Activated B cell treated with CpG ODN at 0.5 μM for 24 hours (primary cell): ENCODE results near the gene KRT14. TPM values are rescaled to one million over a fixed set of nuclear protein-coding genes. Genes with fewer than 3 reads are reported as not detected.
"Not testable (repeated sequence)": the region's sequence is repeated elsewhere in the genome, so short reads cannot be mapped to it uniquely, and the experiment has no call there.

ENCODE experiments used
- ATAC-seq: fragments of 200-7000 bp; cut with Tn5 transposase; one replicate; pipeline ENCODE4 v1.10.0; 2021; ENCODE audit warnings: low read depth, mild to moderate bottlenecking, moderate library complexity
- CTCF ChIA-PET: fragments of 350-600 bp; sonication (Branson Sonifier 250); formaldehyde crosslinking; loops from one replicate; lab custom pipeline; 2021; ENCODE audit warnings: antibody characterized with exemption; lab: Charles Lee
- POLR2A ChIA-PET: fragments of 350-600 bp; sonication (Branson Sonifier 250); formaldehyde crosslinking; loops from one replicate; lab custom pipeline; 2021; ENCODE audit warnings: antibody characterized with exemption; lab: Charles Lee
- DNase-seq: peaks from one replicate; pipeline ENCODE4 v3.0.0; 2022
- H3K27ac Mint-ChIP-seq: one replicate; pipeline ENCODE4 v1.8.0; 2020; ENCODE audit warnings: mixed read lengths
- H3K27me3 Mint-ChIP-seq: one replicate; pipeline ENCODE4 v1.8.0; 2021; ENCODE audit warnings: mixed read lengths
- H3K36me3 Mint-ChIP-seq: one replicate; pipeline ENCODE4 v1.8.0; 2021; ENCODE audit warnings: low read depth, mixed read lengths
- H3K4me1 Mint-ChIP-seq: one replicate; pipeline ENCODE4 v1.8.0; 2021; ENCODE audit warnings: mixed read lengths
- H3K4me3 Mint-ChIP-seq: one replicate; pipeline ENCODE4 v1.8.0; 2020; ENCODE audit warnings: mild to moderate bottlenecking, mixed read lengths
- H3K9me3 Mint-ChIP-seq: one replicate; pipeline ENCODE4 v1.8.0; 2020; ENCODE audit warnings: mixed read lengths
- intact Hi-C: fragments of 100-400 bp; cut with micrococcal nuclease; formaldehyde crosslinking; loops from one replicate; pipeline ENCODE4 v1.15.1; 2024
- total RNA-seq: library from RNA; stranded (reverse); gene quantifications from 2 replicates; pipeline ENCODE4 v1.2.3, GENCODE V29; 2022
- TF ChIP-seq, protein P1 (sequence below): fragments of 200-600 bp; IDR thresholded peaks from one replicate; pipeline ENCODE4 v1.8.0; 2022; ENCODE audit warnings: antibody characterized with exemption, mild to moderate bottlenecking

KRT14 gene
- total RNA-seq, 1 donor from 2014 or later, result not detected

DNA sequence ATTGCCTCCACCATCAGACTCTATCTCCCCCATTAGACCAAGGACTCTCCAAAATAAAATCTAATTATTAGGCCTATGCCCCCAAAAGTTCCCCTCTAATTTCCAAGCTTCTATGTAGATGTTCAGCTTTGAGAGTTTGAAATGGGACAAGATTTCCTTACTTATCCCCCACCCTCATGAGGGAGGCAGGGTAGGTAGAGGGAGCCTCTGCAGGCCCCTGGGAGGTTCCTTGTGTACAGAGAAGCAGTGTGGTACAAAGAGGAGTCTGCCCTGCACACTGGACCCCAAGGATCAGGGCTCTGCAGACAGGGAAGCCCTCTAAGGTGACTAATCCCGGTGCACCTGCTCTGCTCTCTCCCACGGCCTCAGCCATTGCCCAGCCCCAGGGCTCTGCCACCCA is 35.2 kb upstream of the KRT14 start:
- ATAC-seq, result no peak
- Mint-ChIP-seq H3K4me3 (no peak overlapping the region), H3K9me3 (no peaks in the 10 kb centered on the region), H3K27ac (no peak overlapping the region), H3K4me1 (no peaks in the 10 kb centered on the region), H3K27me3 (peaks cover 12% of the 10 kb centered on the region), H3K36me3 (no peaks in the 10 kb centered on the region)
- intact Hi-C loops, result no loop called here
- DNase-seq, result no peak
- POLR2A ChIA-PET, result no interaction called here
- TF ChIP-seq, protein P1, sequence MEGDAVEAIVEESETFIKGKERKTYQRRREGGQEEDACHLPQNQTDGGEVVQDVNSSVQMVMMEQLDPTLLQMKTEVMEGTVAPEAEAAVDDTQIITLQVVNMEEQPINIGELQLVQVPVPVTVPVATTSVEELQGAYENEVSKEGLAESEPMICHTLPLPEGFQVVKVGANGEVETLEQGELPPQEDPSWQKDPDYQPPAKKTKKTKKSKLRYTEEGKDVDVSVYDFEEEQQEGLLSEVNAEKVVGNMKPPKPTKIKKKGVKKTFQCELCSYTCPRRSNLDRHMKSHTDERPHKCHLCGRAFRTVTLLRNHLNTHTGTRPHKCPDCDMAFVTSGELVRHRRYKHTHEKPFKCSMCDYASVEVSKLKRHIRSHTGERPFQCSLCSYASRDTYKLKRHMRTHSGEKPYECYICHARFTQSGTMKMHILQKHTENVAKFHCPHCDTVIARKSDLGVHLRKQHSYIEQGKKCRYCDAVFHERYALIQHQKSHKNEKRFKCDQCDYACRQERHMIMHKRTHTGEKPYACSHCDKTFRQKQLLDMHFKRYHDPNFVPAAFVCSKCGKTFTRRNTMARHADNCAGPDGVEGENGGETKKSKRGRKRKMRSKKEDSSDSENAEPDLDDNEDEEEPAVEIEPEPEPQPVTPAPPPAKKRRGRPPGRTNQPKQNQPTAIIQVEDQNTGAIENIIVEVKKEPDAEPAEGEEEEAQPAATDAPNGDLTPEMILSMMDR, result no peak
- CTCF ChIA-PET, result no interaction called here

DNA sequence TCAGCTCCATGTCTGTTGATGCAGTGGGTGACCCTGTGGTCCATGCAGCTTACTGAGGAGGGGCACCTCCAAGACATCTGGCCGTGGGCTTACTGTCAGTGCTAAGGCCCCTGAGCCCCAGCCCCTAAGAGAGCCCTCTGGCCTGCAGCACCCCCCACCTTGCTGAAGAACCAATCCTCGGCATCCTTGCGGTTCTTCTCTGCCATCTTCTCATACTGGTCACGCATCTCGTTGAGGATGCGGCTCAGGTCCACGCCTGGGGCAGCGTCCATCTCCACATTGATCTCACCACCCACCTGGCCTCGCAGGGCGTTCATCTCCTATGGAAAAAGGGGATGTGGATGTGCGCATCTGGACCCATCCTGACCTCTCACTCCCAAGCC is 34.7 kb upstream of the KRT14 start:
- H3K4me1 Mint-ChIP-seq, POLR2A ChIA-PET, H3K9me3 Mint-ChIP-seq, H3K4me3 Mint-ChIP-seq, CTCF ChIA-PET, intact Hi-C loops, DNase-seq, ATAC-seq, H3K27ac Mint-ChIP-seq, H3K36me3 Mint-ChIP-seq: not testable (repeated sequence)
- H3K27me3 Mint-ChIP-seq, result peaks cover 12% of the 10 kb centered on the region

DNA sequence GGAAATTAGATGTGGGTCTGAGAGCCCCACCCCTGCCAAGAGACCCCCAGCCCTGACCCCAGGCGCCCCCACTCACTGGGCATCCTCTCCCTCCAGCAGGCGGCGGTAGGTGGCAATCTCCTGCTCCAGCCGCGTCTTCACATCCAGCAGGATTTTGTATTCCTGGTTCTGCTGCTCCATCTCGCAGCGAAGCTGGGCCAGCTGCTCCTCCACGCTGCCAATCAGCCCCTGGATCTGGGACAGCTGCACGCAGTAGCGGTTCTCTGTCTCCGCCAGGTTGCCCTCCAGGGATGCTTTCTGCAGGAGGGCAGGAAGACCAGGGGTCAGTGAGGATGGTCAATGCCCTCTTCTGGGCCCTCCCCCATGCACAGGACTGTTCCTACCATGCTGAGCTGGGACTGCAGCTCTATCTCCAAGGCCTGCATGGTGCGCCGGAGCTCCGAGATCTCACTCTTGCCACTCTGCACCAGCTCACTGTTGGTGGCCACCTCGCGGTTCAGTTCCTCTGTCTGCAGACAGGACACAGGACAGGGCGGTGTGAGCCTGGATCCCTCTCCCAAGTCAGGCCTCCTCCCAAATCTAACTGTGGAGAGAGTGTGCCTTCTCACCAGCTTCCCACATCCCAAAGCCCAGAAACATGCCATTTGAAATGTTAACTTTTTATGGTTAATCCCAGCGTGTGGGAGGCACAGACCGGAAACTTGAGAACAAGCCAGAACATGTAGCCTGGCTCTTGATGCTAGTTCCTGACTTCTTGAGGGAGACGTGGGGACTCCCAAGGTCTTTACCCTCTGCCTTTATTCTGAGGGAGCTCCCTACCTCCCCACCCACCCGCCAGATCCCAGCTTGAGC is 34.1 kb upstream of the KRT14 start:
- ATAC-seq (no peak), DNase-seq (no peak)
- TF ChIP-seq, protein P1, result no peak
- no peaks in the 10 kb centered on the region for H3K4me1 Mint-ChIP-seq
- no peak overlapping the region for H3K27ac Mint-ChIP-seq
- no peak overlapping the region for H3K4me3 Mint-ChIP-seq
- intact Hi-C loops, result no loop called here
- peaks cover 11% of the 10 kb centered on the region for H3K27me3 Mint-ChIP-seq
- H3K9me3 Mint-ChIP-seq, result no peaks in the 10 kb centered on the region
- CTCF ChIA-PET, result interaction anchor here (1.3 kb wide), 1 partner anchor 28 kb away, joined by 5 read pairs; no protein-coding TSS in a partner anchor
- POLR2A ChIA-PET, result no interaction called here
- H3K36me3 Mint-ChIP-seq, result no peaks in the 10 kb centered on the region

DNA sequence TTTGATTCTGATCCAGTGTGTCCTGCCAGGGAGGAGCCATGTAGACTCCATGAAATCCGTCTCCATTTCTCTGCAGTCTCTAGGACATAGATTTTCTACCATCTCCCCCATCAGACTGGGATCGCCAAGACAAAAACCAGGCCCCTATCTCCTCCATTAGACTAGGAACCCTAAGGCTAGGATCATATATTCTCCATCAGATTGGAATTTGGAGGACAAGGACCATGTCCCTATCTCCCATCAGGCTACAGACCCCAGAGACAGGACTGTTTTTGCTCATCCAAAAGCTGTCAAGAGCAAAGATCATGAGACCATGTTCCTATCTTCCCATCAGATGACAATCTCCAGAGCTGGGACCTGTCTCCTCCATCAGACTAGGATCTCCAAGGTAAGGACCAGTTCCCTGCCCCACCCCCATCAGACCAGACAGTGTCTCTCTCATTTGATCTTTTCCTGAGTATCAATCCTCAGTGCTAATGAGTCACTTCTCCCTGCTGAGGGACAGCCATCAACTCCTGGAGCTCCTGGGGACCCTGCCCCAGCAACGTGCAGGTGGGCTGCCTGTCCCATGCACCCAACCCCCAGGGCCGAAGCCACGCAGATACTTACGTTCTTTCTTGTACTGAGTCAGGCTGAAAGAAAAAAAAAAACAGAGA is 33.4 kb upstream of the KRT14 start:
- CTCF ChIA-PET, result interaction anchor here (1.3 kb wide), 1 partner anchor 29 kb away, joined by 5 read pairs; no protein-coding TSS in a partner anchor
- H3K9me3 Mint-ChIP-seq, DNase-seq, intact Hi-C loops, H3K36me3 Mint-ChIP-seq, ATAC-seq, H3K4me1 Mint-ChIP-seq, H3K4me3 Mint-ChIP-seq, H3K27ac Mint-ChIP-seq, POLR2A ChIA-PET: not testable (repeated sequence)
- peaks cover 11% of the 10 kb centered on the region for H3K27me3 Mint-ChIP-seq

DNA sequence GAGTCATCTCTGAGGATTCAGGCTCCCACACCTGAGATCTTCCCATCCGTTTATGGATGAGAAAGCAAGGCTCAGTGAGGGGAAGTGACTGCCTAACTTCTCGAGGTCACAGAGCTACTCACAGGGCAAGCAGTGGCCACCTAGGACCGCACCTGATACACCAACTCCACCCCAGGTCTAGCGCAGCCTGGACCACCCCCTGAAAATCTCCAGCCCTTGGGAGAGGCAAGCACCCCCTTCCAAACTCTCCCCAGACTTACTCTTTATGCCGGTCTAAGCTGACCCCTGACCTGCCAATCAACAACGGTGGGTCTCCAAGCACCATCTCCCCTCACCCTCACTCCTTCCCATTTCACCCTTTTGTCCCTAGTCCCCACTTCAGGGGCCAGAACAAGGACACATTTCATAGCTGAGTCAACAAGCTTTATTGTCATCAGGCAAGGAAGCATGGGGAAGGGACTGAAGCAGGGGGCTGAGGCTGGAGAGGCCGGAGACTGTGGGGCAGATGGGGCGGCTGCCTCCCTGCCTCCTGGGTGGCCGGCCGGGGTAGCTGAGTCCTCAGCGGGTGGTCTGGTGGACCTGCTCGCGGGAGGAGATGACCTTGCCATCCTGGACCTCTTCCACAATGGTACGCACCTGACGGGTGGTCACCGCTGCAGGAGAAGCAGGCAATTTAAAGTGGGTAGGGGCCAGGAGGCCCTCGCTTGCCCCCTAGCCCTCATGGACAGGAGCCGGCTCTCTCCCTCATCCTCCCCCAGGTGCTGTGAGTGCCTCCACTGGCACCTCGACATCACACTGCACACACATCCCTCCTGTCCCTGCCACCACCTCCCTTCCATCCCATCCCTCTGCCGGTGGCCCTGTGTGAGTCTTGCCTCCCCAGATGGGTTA is 32.6 kb upstream of the KRT14 start:
- Mint-ChIP-seq H3K4me1 (no peaks in the 10 kb centered on the region), H3K27ac (no peak overlapping the region), H3K4me3 (no peak overlapping the region), H3K36me3 (no peaks in the 10 kb centered on the region), H3K9me3 (no peaks in the 10 kb centered on the region), H3K27me3 (peaks cover 11% of the 10 kb centered on the region)
- intact Hi-C loops, result no loop called here
- TF ChIP-seq, protein P1, result no peak
- ATAC-seq (no peak), DNase-seq (peak; percentile 4)
- ChIA-PET CTCF (interaction anchor here (1.3 kb wide), 1 partner anchor 29 kb away, joined by 5 read pairs; no protein-coding TSS in a partner anchor), POLR2A (no interaction called here)
